ENCODE results near the gene HES4. TPM values are rescaled to one million over a fixed set of nuclear protein-coding genes. Genes with fewer than 3 reads are reported as not detected.

HES4 gene
- total and polyA plus RNA-seq, 10 of the 15 experiments (the other 5 are each of a cell fraction or from before 2014, with no cell fraction given): 0.44 to 1.7 (median 0.85) TPM; not detected in 5

DNA sequence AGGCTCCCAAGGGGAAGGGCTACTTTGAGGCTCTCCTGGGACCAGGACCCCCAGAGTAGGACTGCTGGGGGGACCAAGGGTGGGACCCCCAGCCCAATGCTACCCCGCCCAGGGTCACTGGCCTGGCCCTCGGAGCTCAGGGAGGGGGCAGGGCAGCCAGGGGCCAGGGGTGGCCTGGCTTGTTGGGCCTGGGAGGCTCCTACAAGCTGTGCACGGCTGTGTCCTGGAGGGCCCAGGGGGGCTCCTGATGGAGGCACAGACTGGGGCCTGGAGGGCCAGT is 2.2 kb downstream of the HES4 start (continued):
- no peak for TF ChIP-seq ZNF592 (IDR thresholded peaks at IDR 0.05)
- no peak for TF ChIP-seq EP300 (IDR thresholded peaks at IDR 0.05; ENCODE audit: borderline replicate concordance in 1 of 2, control insufficient read depth in 1 of 2, low read depth in 2 of 2, low read length in 2 of 2)
- no peak for TF ChIP-seq EZH2 (IDR thresholded peaks at IDR 0.05; ENCODE audit: borderline replicate concordance, control insufficient read depth, low read depth, low read length)
- TF ChIP-seq, protein P1, sequence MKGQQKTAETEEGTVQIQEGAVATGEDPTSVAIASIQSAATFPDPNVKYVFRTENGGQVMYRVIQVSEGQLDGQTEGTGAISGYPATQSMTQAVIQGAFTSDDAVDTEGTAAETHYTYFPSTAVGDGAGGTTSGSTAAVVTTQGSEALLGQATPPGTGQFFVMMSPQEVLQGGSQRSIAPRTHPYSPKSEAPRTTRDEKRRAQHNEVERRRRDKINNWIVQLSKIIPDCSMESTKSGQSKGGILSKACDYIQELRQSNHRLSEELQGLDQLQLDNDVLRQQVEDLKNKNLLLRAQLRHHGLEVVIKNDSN (IDR thresholded peaks at IDR 0.05; ENCODE audit: borderline replicate concordance, extremely low read length, insufficient read depth, low read depth, low read length): no peak

DNA sequence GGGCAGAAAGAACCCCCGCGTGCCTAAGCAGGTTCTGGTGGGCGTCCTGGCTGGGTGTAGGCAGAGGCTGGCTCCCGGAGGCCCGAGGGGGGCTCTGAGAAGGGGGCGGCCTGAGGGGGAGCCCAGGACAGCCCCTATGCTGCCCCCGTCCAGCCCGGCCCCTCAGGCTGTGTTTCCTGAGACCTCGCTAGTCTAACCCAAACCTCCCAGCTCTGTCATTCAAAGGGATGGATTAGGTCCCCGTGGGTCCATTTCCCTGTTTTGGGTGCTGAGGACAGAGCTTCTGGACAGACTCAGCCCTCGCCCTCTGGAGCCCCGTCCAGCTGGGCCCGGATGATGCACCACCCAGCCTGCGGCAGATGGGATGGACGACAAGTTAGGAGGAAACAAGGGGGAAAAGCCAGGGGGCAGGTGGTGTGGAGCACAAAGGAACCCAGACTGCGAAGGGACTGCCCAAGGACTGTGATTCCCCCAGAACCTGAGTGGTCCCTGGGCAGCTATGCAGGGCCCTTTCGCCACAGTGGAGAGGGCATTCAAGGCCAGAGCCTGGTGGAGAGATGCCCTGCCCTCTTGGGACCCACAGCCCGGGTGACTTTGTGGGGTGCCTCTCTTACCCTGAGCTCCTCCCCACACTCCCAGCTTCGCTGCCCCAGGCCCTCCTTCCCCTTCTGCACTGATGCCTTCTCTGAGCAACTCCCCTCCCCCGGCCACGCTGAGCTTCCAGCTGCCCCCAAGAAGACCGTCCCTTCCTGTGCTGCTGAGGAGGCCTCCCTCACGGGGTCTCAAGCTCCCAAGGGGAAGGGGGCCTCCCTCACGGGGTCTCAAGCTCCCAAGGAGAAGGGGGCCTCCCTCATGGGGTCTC is 2.8 kb downstream of the HES4 start:
- Histone ChIP-seq H3K27ac (ENCODE audit: control insufficient read depth, insufficient read depth) (no peak overlapping the region), H3K79me2 (ENCODE audit: control insufficient read depth, insufficient read depth, low read length) (no peaks in the 10 kb centered on the region), H3K9ac (ENCODE audit: control insufficient read depth, insufficient read depth, low read length) (no peak overlapping the region), H3K4me2 (ENCODE audit: control insufficient read depth, insufficient read depth) (no peak overlapping the region), H4K20me1 (ENCODE audit: control insufficient read depth, insufficient read depth) (no peaks in the 10 kb centered on the region), H2AFZ (ENCODE audit: control insufficient read depth, low read depth, low read length) (no peak overlapping the region), H3K4me3 (no peak overlapping the region), H3K9me3 (replicated peaks; ENCODE audit: control insufficient read depth, insufficient read depth, low read length) (peaks cover 3% of the 10 kb centered on the region; the same call in 2 of the 3 replicates), H3K27me3 (replicated peaks in 1 of 2; ENCODE audit: control insufficient read depth in 2 of 2, insufficient read depth in 2 of 2, low read length in 1 of 2) (peaks cover 0 to 17% of the 10 kb centered on the region in 2 experiments; a peak in 2 of 4 replicates), H3K4me1 (ENCODE audit: control insufficient read depth, insufficient read depth, low read length) (peaks cover 21% of the 10 kb centered on the region), H3K36me3 (ENCODE audit: control insufficient read depth in 2 of 2, insufficient read depth in 2 of 2, low read length in 1 of 2) (no peaks in the 10 kb centered on the region)
- RAD21 ChIA-PET (ENCODE audit: unreplicated experiment): no interaction called here
- CTCF ChIA-PET: no interaction called here
- intact Hi-C loops (cut with micrococcal nuclease; ENCODE audit: unreplicated experiment): no loop called here
- SMC1A ChIA-PET (ENCODE audit: uncharacterized antibody, unreplicated experiment): interaction anchor here (0.7 to 1.3 kb wide), 3 partner anchors 13 to 16 kb away, joined by 3 read pairs; partner anchors contain the start of gene ISG15
- 46% methylated on average over 23 of the region's 24 CpGs for WGBS (ENCODE audit: insufficient coverage, insufficient replicate concordance, low lambda C conversion rate, missing lambda C conversion rate)
- FAIRE-seq (no peak), DNase-seq (ENCODE audit: low read depth, low spot score) (no peak), ATAC-seq (no peak)
- in situ Hi-C loops (cut with MboI): no loop called here
- POLR2A ChIA-PET: no interaction called here
- no TSS peak for BruUV-seq (replicated peaks)
- TF ChIP-seq ZNF592 (IDR thresholded peaks at IDR 0.05) (no peak), PML (IDR thresholded peaks at IDR 0.05; ENCODE audit: low read length) (no peak), RBBP5 (conservative IDR thresholded peaks at IDR 0.05) (no peak), FOXM1 (IDR thresholded peaks at IDR 0.05; ENCODE audit: low read depth, low read length) (no peak), SREBF1 (IDR thresholded peaks at IDR 0.05; ENCODE audit: low read length) (no peak), RFX5 (IDR thresholded peaks at IDR 0.05; ENCODE audit: low read depth, low read length) (no peak)
- TF ChIP-seq, protein P2, sequence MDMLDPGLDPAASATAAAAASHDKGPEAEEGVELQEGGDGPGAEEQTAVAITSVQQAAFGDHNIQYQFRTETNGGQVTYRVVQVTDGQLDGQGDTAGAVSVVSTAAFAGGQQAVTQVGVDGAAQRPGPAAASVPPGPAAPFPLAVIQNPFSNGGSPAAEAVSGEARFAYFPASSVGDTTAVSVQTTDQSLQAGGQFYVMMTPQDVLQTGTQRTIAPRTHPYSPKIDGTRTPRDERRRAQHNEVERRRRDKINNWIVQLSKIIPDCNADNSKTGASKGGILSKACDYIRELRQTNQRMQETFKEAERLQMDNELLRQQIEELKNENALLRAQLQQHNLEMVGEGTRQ (IDR thresholded peaks at IDR 0.05; ENCODE audit: borderline replicate concordance, low read depth, low read length): no peak

Data from GM12878 (cell line).